HG03460 (cell line): ENCODE measurements around the gene ZNF217.
"Not testable (repeated sequence)": the region's sequence is repeated elsewhere in the genome, so short reads cannot be mapped to it uniquely, and the experiment has no call there.

ENCODE experiments used
- ATAC-seq: cut with Tn5 transposase; IDR thresholded peaks from one replicate; pipeline ENCODE4 v1.9.1; 2021; ENCODE audit not compliant: unreplicated experiment

Gene ZNF217

GRCh38 chr20:53593466-53594007 is at the start of gene ZNF217:
TSS of gene ZNF217 (minus strand) at chr20:53593839. CDS start at chr20:53582826, 11,013 bp downstream.
- ATAC-seq = peak; percentile 27

- ATAC-seq = peak; percentile 97
Observed at GRCh38 chr20:53643031-53643832, 49.6 kb upstream of the ZNF217 start.

GRCh38 chr20:53642196-53643030 is 48.8 kb upstream of the ZNF217 start:
- peak; percentile 34 for ATAC-seq

- ATAC-seq = no peak
Observed at GRCh38 chr20:53639647-53640440, 46.2 kb upstream of the ZNF217 start.

GRCh38 chr20:53639128-53639527 is 45.5 kb upstream of the ZNF217 start:
- no peak for ATAC-seq

GRCh38 chr20:53637310-53637709 is 43.7 kb upstream of the ZNF217 start:
- not testable (repeated sequence) for ATAC-seq

GRCh38 chr20:53636540-53637097 is 43.0 kb upstream of the ZNF217 start:
- ATAC-seq = no peak

- ATAC-seq = no peak
Observed at GRCh38 chr20:53635221-53635620, 41.6 kb upstream of the ZNF217 start.

GRCh38 chr20:53631909-53632662 is 38.4 kb upstream of the ZNF217 start:
- ATAC-seq = no peak

- no peak for ATAC-seq
Observed at GRCh38 chr20:53629436-53629835, 35.8 kb upstream of the ZNF217 start.

GRCh38 chr20:53628758-53629157 is 35.1 kb upstream of the ZNF217 start:
- ATAC-seq = not testable (repeated sequence)

- ATAC-seq = no peak
Observed at GRCh38 chr20:53628076-53628475, 34.4 kb upstream of the ZNF217 start.

- not testable (repeated sequence) for ATAC-seq
Observed at GRCh38 chr20:53627001-53627400, 33.4 kb upstream of the ZNF217 start.

GRCh38 chr20:53626584-53626983 is 32.9 kb upstream of the ZNF217 start:
- ATAC-seq = no peak

- ATAC-seq = no peak
Observed at GRCh38 chr20:53625311-53626129, 31.9 kb upstream of the ZNF217 start.

GRCh38 chr20:53624927-53625250 is 31.2 kb upstream of the ZNF217 start:
- ATAC-seq = not testable (repeated sequence)

GRCh38 chr20:53623454-53624211 is 30.0 kb upstream of the ZNF217 start:
- peak; percentile 49 for ATAC-seq

- no peak for ATAC-seq
Observed at GRCh38 chr20:53623134-53623453, 29.5 kb upstream of the ZNF217 start.
